Large intestine (tissue), 3 donors: ENCODE results near the gene SNX27. TPM values are rescaled to one million over a fixed set of nuclear protein-coding genes. Genes with fewer than 3 reads are reported as not detected.
"Not testable (repeated sequence)": the region's sequence is repeated elsewhere in the genome, so short reads cannot be mapped to it uniquely, and the experiment has no call there.

Experiments used
- DNase-seq, 2 donors: peaks; one replicate each; pipeline versions ENCODE4 v3.0.0 to v3.0.0-alpha.2; 2013
- H3K27ac ChIP-seq: one replicate; pipeline ENCODE4 v1.5.1; 2013; ENCODE audit warnings: low read length
- H3K27me3 ChIP-seq: 2 replicates; pipeline ENCODE4 v1.6.1; 2013; ENCODE audit warnings: low read length; ENCODE audit not compliant: control insufficient read depth, insufficient read depth
- H3K36me3 ChIP-seq: 2 replicates; pipeline ENCODE4 v1.6.1; 2013; ENCODE audit warnings: low read length; ENCODE audit not compliant: control insufficient read depth, insufficient read depth
- H3K4me1 ChIP-seq: one replicate; pipeline ENCODE4 v1.6.1; 2013; ENCODE audit warnings: low read length; ENCODE audit not compliant: control insufficient read depth, insufficient read depth
- H3K4me3 ChIP-seq: one replicate; pipeline ENCODE4 v1.5.1; 2013; ENCODE audit warnings: low read length
- H3K9me3 ChIP-seq: one replicate; pipeline ENCODE4 v1.6.1; 2013; ENCODE audit warnings: mild to moderate bottlenecking, low read depth, low read length, moderate library complexity; ENCODE audit not compliant: control insufficient read depth
- WGBS: methylation state at CpG from one replicate; pipeline ENCODE4 v1.1.5; 2013; ENCODE audit warnings: low lambda C conversion rate; ENCODE audit not compliant: insufficient coverage; 5-methylcytosine and 5-hydroxymethylcytosine counted together
- polyA plus RNA-seq: library from polyadenylated mRNA; unstranded; fragments of 120-200 nt; gene quantifications from one replicate; pipeline ENCODE4 v1.2.1, GENCODE V29; 2013

SNX27 gene
- polyA plus RNA-seq, 1 donor = 20.0 TPM

- Histone ChIP-seq H3K27me3 (no peaks in the 10 kb centered on the region), H3K36me3 (peaks cover 13% of the 10 kb centered on the region), H3K9me3 (no peaks in the 10 kb centered on the region), H3K27ac (no peak overlapping the region), H3K4me1 (no peaks in the 10 kb centered on the region), H3K4me3 (no peak overlapping the region)
- WGBS = 57% methylated on average over 1 of the region's 1 CpG
- DNase-seq = no peak
These were observed 61.6 kb downstream of the SNX27 start for GRCh38 chr1:151673407-151673806.

- DNase-seq = no peak
- H3K27ac ChIP-seq = no peak overlapping the region
- no peak overlapping the region for H3K4me3 ChIP-seq
- H3K4me1 ChIP-seq = no peaks in the 10 kb centered on the region
- H3K9me3 ChIP-seq = no peaks in the 10 kb centered on the region
- WGBS = 60% methylated on average over 1 of the region's 4 CpGs
- H3K36me3 ChIP-seq = peaks cover 6% of the 10 kb centered on the region
- H3K27me3 ChIP-seq = no peaks in the 10 kb centered on the region
These were observed 68.5 kb downstream of the SNX27 start for GRCh38 chr1:151680391-151680790.

GRCh38 chr1:151680826-151681225 is 69.0 kb downstream of the SNX27 start:
- no peak overlapping the region for H3K27ac ChIP-seq
- H3K9me3 ChIP-seq = no peaks in the 10 kb centered on the region
- peaks cover 9% of the 10 kb centered on the region for H3K36me3 ChIP-seq
- no peaks in the 10 kb centered on the region for H3K27me3 ChIP-seq
- H3K4me3 ChIP-seq = no peak overlapping the region
- no peaks in the 10 kb centered on the region for H3K4me1 ChIP-seq
- no CpG with 5 or more reads among the region's 3 CpGs for WGBS
- no peak for DNase-seq

- no peak overlapping the region for H3K4me3 ChIP-seq
- no peaks in the 10 kb centered on the region for H3K4me1 ChIP-seq
- no peaks in the 10 kb centered on the region for H3K9me3 ChIP-seq
- H3K36me3 ChIP-seq = peaks cover 12% of the 10 kb centered on the region
- no peak for DNase-seq
- no peak overlapping the region for H3K27ac ChIP-seq
- H3K27me3 ChIP-seq = no peaks in the 10 kb centered on the region
- WGBS = 80% methylated on average over 1 of the region's 2 CpGs
These were observed 70.1 kb downstream of the SNX27 start for GRCh38 chr1:151681923-151682322.

- H3K4me1 ChIP-seq, H3K9me3 ChIP-seq, H3K27ac ChIP-seq, H3K27me3 ChIP-seq, H3K4me3 ChIP-seq, DNase-seq: not testable (repeated sequence)
- peaks cover 16% of the 10 kb centered on the region for H3K36me3 ChIP-seq
- 100% methylated on average over 2 of the region's 7 CpGs for WGBS
These were observed 71.1 kb downstream of the SNX27 start for GRCh38 chr1:151682901-151683300.

- H3K27ac ChIP-seq = no peak overlapping the region
- no peaks in the 10 kb centered on the region for H3K4me1 ChIP-seq
- H3K36me3 ChIP-seq = peaks cover 19% of the 10 kb centered on the region
- 90% methylated on average over 2 of the region's 2 CpGs for WGBS
- no peaks in the 10 kb centered on the region for H3K27me3 ChIP-seq
- DNase-seq = no peak
- H3K4me3 ChIP-seq = no peak overlapping the region
- H3K9me3 ChIP-seq = no peaks in the 10 kb centered on the region
These were observed 72.3 kb downstream of the SNX27 start for GRCh38 chr1:151684128-151684527.

GRCh38 chr1:151686561-151686960 is 74.7 kb downstream of the SNX27 start:
- no peak for DNase-seq
- Histone ChIP-seq H3K4me1 (no peaks in the 10 kb centered on the region), H3K36me3 (peaks cover 22% of the 10 kb centered on the region), H3K27me3 (no peaks in the 10 kb centered on the region), H3K9me3 (no peaks in the 10 kb centered on the region), H3K27ac (no peak overlapping the region), H3K4me3 (no peak overlapping the region)
- WGBS = no CpG with 5 or more reads among the region's 2 CpGs

- no peak for DNase-seq
- no peaks in the 10 kb centered on the region for H3K4me1 ChIP-seq
- H3K36me3 ChIP-seq = peaks cover 35% of the 10 kb centered on the region
- no CpG with 5 or more reads among the region's 4 CpGs for WGBS
- H3K4me3 ChIP-seq = no peak overlapping the region
- no peaks in the 10 kb centered on the region for H3K27me3 ChIP-seq
- no peaks in the 10 kb centered on the region for H3K9me3 ChIP-seq
- no peak overlapping the region for H3K27ac ChIP-seq
These were observed 77.6 kb downstream of the SNX27 start for GRCh38 chr1:151689494-151689893.

- Histone ChIP-seq H3K36me3 (peaks cover 37% of the 10 kb centered on the region), H3K4me1 (no peaks in the 10 kb centered on the region), H3K9me3 (no peaks in the 10 kb centered on the region), H3K27me3 (no peaks in the 10 kb centered on the region), H3K4me3 (no peak overlapping the region), H3K27ac (no peak overlapping the region)
- 100% methylated on average over 1 of the region's 3 CpGs for WGBS
- no peak for DNase-seq
These were observed 80.4 kb downstream of the SNX27 start for GRCh38 chr1:151692226-151692625.

- 100% methylated on average over 2 of the region's 4 CpGs for WGBS
- no peak overlapping the region for H3K4me3 ChIP-seq
- H3K27ac ChIP-seq = no peak overlapping the region
- H3K27me3 ChIP-seq = no peaks in the 10 kb centered on the region
- DNase-seq = peak in 1 of 2 donors; percentile 35
- no peaks in the 10 kb centered on the region for H3K4me1 ChIP-seq
- H3K9me3 ChIP-seq = no peaks in the 10 kb centered on the region
- H3K36me3 ChIP-seq = peaks cover 41% of the 10 kb centered on the region
These were observed 81.3 kb downstream of the SNX27 start for GRCh38 chr1:151693057-151693651.

- no peak overlapping the region for H3K27ac ChIP-seq
- no peaks in the 10 kb centered on the region for H3K27me3 ChIP-seq
- H3K4me1 ChIP-seq = no peaks in the 10 kb centered on the region
- H3K36me3 ChIP-seq = peaks cover 71% of the 10 kb centered on the region
- no CpG with 5 or more reads among the region's 5 CpGs for WGBS
- no peaks in the 10 kb centered on the region for H3K9me3 ChIP-seq
- no peak for DNase-seq
- no peak overlapping the region for H3K4me3 ChIP-seq
These were observed 89.7 kb downstream of the SNX27 start for GRCh38 chr1:151701515-151701914.
